Coronary artery (tissue), 2 donors: ENCODE results near the gene TGIF1.

Experiments used
- DNase-seq: peaks from one replicate; pipeline ENCODE4 v3.0.0-alpha.2; 2017; ENCODE audit warnings: low spot score
- H3K27ac ChIP-seq, 2 donors: fragments of 200-600 bp; sonication (generic); one replicate each; pipeline ENCODE4 v1.5.1; 2016 to 2019
- H3K4me3 ChIP-seq: fragments of 200-600 bp; sonication (generic); 2 replicates; pipeline ENCODE4 v1.5.1; 2016; ENCODE audit warnings: mild to moderate bottlenecking, moderate library complexity
- CTCF ChIP-seq: fragments of 200-600 bp; sonication (generic); IDR thresholded peaks from one replicate; pipeline ENCODE4 v1.5.1; 2019; ENCODE audit warnings: antibody characterized with exemption

TGIF1 gene

GRCh38 chr18:3420919-3421279 lies 29.1 kb upstream of the TGIF1 start:
- no peak overlapping the region for H3K27ac ChIP-seq
- no peak for DNase-seq
- TF ChIP-seq CTCF, result no peak
- H3K4me3 ChIP-seq, result no peak overlapping the region

- no peak for TF ChIP-seq CTCF
- H3K27ac ChIP-seq, result no peak overlapping the region
- no peak for DNase-seq
- no peak overlapping the region for H3K4me3 ChIP-seq
These were observed 27.1 kb upstream of the TGIF1 start for GRCh38 chr18:3422905-3423304.

GRCh38 chr18:3424280-3424890 lies 25.6 kb upstream of the TGIF1 start:
- H3K4me3 ChIP-seq, result no peak overlapping the region
- no peak overlapping the region for H3K27ac ChIP-seq
- no peak for DNase-seq
- TF ChIP-seq CTCF, result no peak

GRCh38 chr18:3425030-3425429 lies 24.9 kb upstream of the TGIF1 start:
- Histone ChIP-seq H3K4me3 (no peak overlapping the region), H3K27ac (no peak overlapping the region)
- no peak for DNase-seq
- no peak for TF ChIP-seq CTCF

- DNase-seq, result no peak
- H3K27ac ChIP-seq, result no peak overlapping the region
- TF ChIP-seq CTCF, result no peak
These were observed 24.5 kb upstream of the TGIF1 start for GRCh38 chr18:3425446-3425845.

GRCh38 chr18:3426074-3426473 lies 23.9 kb upstream of the TGIF1 start:
- TF ChIP-seq CTCF, result no peak
- Histone ChIP-seq H3K4me3 (no peak overlapping the region), H3K27ac (no peak overlapping the region)
- DNase-seq, result no peak

More at GRCh38 chr18:3425446-3425845, 24.5 kb upstream of the TGIF1 start:
- H3K4me3 ChIP-seq, result no peak overlapping the region

GRCh38 chr18:3427944-3428343 lies 22.0 kb upstream of the TGIF1 start:
- Histone ChIP-seq H3K27ac (no peak overlapping the region), H3K4me3 (no peak overlapping the region)
- DNase-seq, result no peak
- TF ChIP-seq CTCF, result no peak
